Skeletal muscle cell (primary cell): ENCODE measurements around the gene LAG3.
"Not testable (repeated sequence)": the region's sequence is repeated elsewhere in the genome, so short reads cannot be mapped to it uniquely, and the experiment has no call there.

Source experiments
- DNase-seq: peaks from one replicate; pipeline ENCODE4 v3.0.0-alpha.2; 2010; ENCODE audit warnings: low read depth
- H3K4me3 ChIP-seq: 2 replicates; pipeline ENCODE4 v1.5.1; 2011; ENCODE audit warnings: low read depth, mild to moderate bottlenecking, control low read depth, low read length, moderate library complexity

Gene LAG3

DNA sequence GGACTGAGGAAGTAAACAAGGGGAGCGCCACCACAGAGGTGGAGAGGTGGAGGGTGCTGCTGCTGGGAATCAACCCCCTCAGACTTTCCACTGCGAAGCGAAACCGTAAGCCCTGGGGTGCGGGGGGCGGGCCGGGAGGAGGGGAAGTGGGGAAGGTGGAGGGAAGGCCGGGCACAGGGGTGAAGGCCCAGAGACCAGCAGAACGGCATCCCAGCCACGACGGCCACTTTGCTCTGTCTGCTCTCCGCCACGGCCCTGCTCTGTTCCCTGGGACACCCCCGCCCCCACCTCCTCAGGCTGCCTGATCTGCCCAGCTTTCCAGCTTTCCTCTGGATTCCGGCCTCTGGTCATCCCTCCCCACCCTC lies at the start of gene LAG3:
LAG3 (plus strand) TSS at position 190 of the 365 bp plus-strand sequence. CDS start 333 bp downstream, outside the sequence.
- H3K4me3 ChIP-seq = no peak within 1 kb of the TSS
- DNase-seq = no peak

DNA sequence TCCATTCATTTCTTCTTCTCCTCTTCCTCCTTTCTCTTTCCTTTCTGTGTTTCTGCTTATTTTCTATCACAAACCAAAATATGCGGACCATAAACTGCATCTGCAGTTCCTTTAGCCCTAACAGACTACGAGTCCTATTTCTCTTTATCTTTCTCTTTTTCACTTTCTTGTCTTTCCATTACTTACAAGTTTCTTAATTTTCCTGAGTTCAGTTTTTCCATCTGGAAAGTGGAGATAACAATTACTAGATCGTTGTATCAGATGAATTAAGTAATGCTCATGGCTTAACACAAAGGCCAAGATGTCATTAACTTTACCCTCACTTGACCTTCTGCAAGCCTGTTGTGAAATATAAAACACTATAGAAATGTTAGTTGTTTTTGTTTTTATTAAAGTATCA lies 49.5 kb upstream of the LAG3 start:
- no peak overlapping the region for H3K4me3 ChIP-seq

DNA sequence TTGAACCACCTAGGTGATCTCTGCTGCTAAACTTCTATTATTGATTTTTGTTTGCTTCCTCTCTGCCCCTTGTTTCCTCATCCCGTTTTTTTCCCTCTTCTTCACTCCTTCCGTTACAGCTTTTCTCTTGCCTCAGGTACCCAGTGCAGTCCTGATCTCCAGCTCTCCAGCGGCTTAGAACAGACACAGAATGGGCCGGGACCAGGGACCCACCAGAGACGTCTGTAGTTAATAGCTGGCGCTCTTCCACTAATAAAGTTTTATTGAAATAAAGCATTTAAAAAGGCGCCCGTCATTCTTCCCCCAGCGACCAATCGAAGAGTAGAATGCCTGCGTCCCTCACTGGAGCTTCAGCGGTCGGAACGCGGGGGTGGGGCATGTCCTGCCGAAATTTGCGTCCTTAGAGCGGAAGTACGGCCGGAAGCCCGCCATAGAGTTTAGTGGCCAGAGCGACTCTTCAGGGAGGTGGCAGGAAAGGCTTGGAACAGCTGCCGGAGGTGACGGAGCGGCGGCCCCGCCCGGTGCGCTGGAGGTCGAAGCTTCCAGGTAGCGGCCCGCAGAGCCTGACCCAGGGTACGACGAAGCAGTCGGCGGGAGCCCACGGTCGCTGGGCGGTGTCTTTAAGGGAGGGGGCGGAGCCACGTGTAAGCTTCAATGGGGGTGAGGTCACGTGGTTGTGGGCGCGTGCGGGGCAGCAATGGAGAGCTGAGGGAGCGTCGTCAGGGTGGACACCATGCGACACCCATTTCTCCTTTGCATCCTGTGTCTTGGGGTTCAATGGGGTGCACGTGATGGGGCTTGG lies 48.5 kb upstream of the LAG3 start, which contains the start of gene COPS7A:
COPS7A (plus strand) TSS at position 440 of the 802 bp plus-strand sequence. CDS start 611 bp downstream, outside the sequence.
- DNase-seq = peak; percentile 95
- H3K4me3 ChIP-seq = peak within 1 kb of the TSS; percentile 74

More for the DNA sequence above, 49.5 kb upstream of the LAG3 start:
- no peak for DNase-seq

DNA sequence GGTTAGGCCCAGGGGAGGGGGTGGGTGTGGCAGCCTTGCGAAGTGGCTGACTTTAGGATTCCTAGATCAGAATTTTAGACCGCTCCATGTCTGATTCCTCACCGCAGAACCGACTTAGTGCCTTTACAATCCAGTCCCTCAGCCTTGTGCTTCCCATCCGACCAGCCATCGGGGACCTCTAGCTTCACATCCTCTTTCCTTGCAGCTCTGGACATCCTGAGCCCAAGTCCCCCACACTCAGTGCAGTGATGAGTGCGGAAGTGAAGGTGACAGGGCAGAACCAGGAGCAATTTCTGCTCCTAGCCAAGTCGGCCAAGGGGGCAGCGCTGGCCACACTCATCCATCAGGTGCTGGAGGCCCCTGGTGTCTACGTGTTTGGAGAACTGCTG lies 47.9 kb upstream of the LAG3 start:
- DNase-seq = no peak

DNA sequence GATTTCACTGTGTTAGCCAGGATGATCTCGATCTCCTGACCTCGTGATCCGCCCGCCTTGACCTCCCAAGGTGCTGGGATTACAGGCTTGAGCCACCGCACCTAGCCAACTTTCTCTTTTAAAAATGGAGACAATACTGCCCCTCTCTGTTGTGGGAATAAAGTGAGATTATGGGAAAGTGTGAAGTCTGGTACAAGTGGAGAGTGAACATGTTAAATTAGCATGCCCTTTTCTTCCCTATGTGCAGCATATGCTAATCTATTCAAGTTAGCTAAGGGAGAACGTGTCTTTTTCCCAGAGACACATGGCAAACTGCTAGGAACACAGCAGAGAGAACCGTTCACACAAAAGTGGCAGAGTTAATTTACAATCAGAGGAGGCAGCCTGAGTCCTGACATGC lies 47.0 kb upstream of the LAG3 start:
- DNase-seq = no peak
- H3K4me3 ChIP-seq = no peak overlapping the region

More for the DNA sequence above, 47.9 kb upstream of the LAG3 start:
- peak overlapping the region; percentile 74 for H3K4me3 ChIP-seq

DNA sequence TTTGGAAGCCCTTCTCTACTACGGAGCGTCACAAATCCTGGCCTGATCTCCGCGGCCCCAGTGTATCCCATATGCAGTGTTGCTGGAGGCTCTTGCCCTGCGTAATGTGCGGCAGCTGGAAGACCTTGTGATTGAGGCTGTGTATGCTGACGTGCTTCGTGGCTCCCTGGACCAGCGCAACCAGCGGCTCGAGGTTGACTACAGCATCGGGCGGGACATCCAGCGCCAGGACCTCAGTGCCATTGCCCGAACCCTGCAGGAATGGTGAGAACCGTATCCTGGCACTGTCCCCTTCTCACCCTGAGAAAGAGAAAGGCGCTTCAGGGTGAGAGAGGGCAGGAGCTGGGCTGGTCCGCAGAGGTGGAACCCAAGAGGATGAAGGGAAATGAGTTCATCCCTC lies 43.1 kb upstream of the LAG3 start:
- H3K4me3 ChIP-seq = no peak overlapping the region
- DNase-seq = no peak

DNA sequence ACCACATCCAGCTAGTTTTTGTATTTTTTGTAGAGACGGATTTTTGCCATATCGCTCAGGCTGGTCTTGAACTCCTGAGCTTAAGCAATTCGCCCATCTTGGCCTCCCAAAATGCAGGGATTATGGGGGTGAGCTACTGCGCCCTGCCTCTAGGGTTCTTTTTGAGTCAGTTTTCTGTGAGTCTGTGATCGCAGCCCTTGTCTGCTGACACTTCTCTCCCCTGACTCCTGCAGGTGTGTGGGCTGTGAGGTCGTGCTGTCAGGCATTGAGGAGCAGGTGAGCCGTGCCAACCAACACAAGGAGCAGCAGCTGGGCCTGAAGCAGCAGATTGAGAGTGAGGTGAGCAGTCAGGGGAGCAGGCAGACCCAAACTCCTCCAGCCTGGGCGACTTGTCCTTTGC lies 42.2 kb upstream of the LAG3 start:
- no peak for DNase-seq

DNA sequence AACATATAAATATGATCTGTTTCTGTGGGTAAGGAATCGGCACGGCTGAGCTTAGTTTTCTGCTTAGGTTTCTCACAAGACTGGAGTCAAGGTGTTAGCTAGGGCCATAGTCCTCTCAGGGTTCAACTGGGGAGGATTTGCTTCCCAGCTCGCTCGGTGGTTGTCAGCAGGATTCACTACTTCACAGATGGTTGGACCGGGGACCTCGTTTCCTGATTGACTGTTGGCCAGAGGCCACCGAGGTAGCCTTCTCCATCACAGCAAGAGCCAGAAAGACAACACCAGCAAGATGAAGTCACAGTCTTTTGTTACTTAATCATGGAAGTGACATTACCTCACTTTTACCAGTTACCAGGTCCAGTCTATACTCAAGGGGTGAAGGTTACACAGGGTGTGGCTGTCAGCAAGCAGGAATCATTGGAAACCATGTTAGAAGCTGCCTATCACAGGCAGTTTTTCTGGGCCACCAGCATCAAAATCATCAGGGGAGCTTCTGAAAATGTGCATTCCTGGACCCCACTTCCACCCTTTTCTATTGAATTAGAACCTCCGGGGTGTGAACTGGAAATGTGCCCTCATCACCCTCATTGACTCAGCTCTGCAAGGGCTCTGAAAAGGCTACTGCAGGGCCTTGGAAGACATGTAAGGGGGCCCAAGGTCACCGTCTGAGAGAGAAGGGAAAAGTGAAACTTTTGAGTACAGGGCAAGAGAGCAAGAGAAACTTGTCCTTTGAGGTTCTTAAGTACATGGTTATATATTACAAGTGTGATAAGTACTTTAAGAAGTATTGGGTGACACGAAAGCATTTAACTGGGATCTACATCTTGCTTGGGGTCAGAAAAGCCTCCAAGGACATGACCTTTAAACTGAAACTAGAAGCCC lies 37.6 kb upstream of the LAG3 start:
- no peak for DNase-seq
- no peak overlapping the region for H3K4me3 ChIP-seq

More for the DNA sequence above, 42.2 kb upstream of the LAG3 start:
- no peak overlapping the region for H3K4me3 ChIP-seq

DNA sequence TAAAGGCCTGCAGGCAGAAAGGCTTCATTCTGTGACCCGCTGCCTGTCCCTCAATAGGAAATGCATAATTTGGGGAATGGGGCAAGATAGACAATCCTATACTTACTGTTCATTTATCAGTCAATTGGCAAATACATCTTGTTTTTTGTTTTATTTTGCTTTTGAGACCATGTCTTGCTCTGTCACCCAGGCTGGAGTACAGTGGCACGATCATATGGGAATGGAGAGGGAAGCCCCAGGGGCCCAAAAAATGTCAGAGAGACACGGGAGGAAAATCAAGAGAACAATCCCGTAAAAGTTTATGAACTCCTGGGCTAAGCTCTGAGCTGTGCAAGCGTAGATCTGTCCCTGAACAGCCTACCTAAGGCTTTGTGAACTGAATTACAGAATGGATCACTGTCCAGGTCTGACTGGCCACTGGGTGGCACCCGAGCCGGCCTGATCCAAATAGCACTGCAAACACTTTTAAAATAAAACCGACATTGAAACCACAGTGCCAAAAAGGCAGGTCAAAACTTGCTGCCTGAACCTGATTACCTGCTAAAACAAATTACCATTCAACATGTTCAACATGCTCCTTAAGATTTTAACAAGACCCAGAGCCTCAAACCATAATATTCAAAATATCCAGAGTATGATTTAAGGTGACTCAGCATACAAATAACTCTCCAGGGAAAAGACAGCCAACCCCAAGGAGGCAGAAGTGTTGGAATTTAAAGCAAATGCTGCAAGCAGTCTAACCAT lies 36.7 kb upstream of the LAG3 start:
- peak; percentile 41 for DNase-seq
- H3K4me3 ChIP-seq = no peak overlapping the region

DNA sequence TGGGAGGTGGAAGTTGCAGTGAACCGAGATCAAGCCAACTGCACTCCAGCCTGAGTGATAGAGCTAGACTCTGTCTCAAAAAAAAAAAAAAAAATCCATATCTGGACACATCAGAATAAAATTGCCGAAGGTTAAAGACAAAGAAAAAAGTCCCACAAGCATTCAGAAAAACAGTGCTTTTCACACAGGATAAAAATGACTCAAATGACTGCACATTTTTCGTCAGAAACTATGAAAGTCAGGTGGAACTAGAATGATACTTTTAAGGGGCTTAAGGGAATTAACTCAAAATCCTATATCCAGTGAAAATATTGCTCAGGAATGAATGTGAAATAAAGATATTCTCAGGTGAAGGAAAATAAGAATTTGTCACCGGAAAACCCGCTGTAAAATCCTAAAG lies 35.6 kb upstream of the LAG3 start:
- no peak overlapping the region for H3K4me3 ChIP-seq
- no peak for DNase-seq

DNA sequence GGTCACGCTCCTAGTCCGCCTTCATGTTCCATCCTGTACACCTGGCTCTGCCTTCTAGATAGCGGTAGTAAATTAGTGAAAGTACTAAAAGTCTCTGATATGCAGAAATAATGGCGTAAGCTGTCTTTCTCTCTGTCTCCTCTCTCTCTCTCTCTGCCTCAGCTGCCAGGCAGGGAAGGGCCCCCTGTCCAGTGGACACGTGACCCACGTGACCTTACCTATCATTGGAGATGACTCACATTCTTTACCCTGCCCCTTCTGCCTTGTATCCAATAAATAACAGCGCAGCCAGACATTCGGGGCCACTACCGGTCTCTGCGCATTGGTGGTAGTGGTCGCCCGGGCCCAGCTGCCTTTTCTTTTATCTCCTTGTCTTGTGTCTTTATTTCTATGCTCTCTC lies 30.2 kb upstream of the LAG3 start:
- DNase-seq, H3K4me3 ChIP-seq: not testable (repeated sequence)

DNA sequence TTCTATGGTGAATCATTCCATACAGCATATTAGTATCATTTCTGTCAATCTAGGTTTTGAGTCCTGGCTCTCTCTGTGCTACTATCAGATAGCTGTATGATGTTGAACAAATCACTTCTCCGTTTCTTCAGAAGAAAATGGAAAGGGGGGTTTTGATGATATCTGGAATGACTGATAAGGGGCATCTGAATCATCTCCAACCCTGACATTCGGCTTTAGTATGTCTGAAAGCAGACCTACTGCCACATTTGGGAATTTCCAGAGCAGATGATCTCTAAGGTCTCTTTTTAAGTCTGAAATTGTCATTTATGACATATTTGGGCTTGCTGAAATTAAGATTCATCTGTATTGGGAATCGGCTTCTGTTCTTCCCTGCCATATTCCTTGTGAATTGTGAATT lies 29.5 kb upstream of the LAG3 start:
- no peak overlapping the region for H3K4me3 ChIP-seq
- DNase-seq = no peak

DNA sequence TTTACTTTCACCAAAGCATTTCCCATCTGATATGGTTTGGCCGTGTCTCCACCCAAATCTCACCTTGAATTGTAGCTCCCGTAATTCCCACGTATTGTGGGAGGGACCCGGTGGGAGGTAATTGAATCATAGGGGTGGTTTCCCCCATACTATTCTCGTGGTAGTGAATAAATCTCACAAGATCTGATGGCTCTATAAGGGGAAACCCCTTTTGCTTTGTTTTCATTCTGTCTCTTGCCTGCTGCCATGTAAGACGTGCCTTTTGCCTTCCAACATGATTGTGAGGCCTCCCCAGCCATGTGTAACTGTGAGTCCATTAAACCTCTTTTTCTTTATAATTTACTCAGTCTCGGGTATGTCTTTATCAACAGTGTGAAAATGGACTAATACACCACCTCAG lies 29.0 kb upstream of the LAG3 start:
- not testable (repeated sequence) for H3K4me3 ChIP-seq, DNase-seq

DNA sequence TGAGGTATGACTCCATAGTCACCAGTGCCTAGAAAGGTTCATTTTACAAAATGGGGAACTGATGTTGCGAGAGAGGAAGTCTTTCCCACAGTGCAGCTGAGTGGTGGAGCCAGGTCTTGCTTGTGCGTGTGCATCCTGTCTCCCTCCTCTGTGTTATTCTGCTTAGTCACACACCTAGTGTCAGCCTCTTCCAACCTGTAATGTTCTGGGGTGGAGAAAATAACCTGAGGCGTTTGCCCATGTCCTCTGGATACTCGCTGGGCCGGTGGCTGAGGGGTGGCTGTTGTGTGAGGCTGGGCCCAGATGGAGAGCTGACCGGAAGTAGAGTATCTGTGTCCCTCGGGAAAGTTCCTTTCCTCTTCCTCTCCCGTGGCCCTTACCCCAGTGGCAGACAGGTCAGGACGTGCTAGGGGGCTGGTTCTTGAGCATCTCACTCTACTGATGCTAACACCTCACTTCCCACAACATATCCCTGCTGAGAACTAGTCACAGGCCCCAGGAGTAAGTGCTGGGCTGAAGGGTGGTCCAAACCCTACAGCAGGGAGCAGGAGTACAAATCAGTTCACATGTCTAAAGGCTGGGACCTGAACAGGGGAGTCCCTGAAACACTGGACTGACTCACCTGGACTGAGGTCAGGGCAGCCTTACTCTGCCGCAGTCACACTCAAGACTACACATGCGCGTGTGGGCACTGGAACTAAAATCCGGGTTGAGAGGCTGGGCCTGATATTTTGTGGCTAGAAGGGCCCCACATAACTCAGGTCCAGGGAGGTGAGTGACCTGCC lies 26.4 kb upstream of the LAG3 start:
- DNase-seq = no peak
- H3K4me3 ChIP-seq = no peak overlapping the region

DNA sequence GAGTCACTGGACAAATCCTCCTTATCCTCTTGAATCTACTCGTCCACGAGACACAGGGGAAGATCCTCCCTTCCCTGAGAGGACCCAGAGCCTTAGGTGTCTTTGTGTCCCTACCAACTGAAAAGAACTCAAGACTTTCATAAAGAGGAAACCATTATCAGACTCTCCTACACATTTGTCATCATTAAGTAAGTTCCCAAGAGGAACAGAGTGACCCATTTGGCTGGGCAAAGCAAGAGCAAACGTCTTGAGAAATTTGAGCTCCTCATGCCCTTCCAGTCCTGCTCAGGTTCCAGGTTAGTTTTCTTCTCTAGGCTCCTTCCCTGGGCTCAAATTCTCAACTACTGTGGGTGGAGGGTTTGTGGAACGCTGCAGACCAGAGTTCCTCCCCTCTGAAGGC lies 25.1 kb upstream of the LAG3 start:
- no peak for DNase-seq
- H3K4me3 ChIP-seq = no peak overlapping the region

DNA sequence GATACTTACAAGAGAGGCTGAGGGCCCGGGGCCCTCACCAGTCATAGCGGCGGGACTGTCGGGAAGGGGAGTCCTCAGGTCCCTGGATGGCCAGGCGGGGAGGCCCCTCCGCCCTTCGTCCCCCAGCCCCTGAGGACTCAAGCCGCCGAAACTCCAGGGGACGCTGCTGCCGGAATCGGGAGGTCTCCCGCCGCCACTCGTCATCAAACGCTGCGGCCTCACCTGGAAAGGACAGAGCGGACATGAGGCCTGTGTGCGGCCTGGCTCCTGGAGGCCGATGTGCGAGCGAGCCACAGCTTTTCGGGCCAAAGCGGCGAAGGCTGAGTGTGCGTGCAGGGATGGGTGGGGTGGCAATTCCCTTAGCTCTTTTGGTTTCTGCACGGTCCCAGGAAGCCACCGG lies 23.6 kb upstream of the LAG3 start:
- no peak overlapping the region for H3K4me3 ChIP-seq
- no peak for DNase-seq

DNA sequence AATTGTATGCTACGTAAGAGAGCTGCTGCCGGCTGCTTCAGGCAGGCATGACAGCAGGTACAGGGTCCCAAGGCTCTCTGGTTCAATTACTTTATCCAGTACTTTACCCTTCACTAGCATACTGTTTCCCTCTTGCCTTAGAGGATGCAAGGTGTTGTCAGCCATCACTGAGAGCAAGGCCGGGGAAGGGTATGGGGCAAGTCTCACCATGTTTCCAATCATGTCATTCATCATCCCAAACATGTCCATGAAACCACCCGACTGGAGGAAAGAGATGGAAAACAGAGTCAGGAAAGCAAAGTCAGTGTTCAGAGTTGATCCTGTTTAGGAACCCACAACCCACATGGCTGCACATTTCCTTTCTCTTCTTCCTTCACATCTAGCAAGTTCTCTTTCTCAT lies 21.8 kb upstream of the LAG3 start:
- no peak for DNase-seq
- H3K4me3 ChIP-seq = no peak overlapping the region

DNA sequence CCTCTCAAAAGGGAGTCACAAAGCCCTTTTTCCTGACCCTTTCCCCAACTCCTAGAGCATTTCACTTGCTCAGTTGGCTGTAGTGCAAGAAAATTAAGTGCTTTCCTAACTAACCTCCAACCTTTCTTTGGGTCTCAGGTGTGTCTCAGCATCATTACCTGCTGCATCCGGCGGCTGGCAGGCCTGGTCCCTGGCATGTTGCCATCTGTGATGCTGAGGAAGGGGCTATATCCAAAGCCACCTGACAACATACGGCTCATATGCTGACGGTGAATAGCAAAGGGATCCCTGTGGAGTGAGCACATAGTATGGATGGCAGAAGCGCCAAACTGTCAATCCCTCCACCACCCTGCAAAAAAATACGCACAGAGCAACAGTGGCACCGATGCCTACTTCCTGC lies 20.6 kb upstream of the LAG3 start:
- peak overlapping the region; percentile 95 for H3K4me3 ChIP-seq
- DNase-seq = no peak
